Fibroblast of lung (primary cell): ENCODE results near the gene LSAMP. TPM values are rescaled to one million over a fixed set of nuclear protein-coding genes. Genes with fewer than 3 reads are reported as not detected.

Experiments
- DNase-seq, 2 donors: peaks; one replicate each; pipeline versions ENCODE4 v3.0.0 to v3.0.0-alpha.2; 2010; ENCODE audit warnings: low read depth in 2 of 2
- H2AFZ ChIP-seq: 2 replicates; pipeline ENCODE4 v1.5.1; 2012; ENCODE audit warnings: low read length, control low read depth, inconsistent platforms
- H3K27ac ChIP-seq: 2 replicates; pipeline ENCODE4 v1.5.1; 2011; ENCODE audit warnings: low read length, control low read depth; ENCODE audit not compliant: insufficient read depth
- H3K27me3 ChIP-seq: 2 replicates; pipeline ENCODE4 v1.5.1; 2011; ENCODE audit warnings: mild to moderate bottlenecking, low read length; ENCODE audit not compliant: control insufficient read depth, insufficient read depth
- H3K36me3 ChIP-seq: 2 replicates; pipeline ENCODE4 v1.5.1; 2011; ENCODE audit warnings: low read length; ENCODE audit not compliant: control insufficient read depth, insufficient read depth
- H3K4me1 ChIP-seq: 2 replicates; pipeline ENCODE4 v1.5.1; 2011; ENCODE audit warnings: low read length; ENCODE audit not compliant: control insufficient read depth, insufficient read depth; ENCODE audit errors: extremely low read depth
- H3K4me2 ChIP-seq: 2 replicates; pipeline ENCODE4 v1.5.1; 2011; ENCODE audit warnings: low read length, control low read depth; ENCODE audit not compliant: insufficient read depth; ENCODE audit errors: extremely low read depth
- H3K4me3 ChIP-seq, 4 experiments: fragments of 200-600 bp in 1 of 4; sonication (generic) in 1 of 4; replicated peaks in 1 of 4; 2 replicates each; pipeline ENCODE4 v1.5.1; 2011 to 2016; ENCODE audit warnings: low read length in 4 of 4, low read depth in 3 of 4, mild to moderate bottlenecking in 3 of 4, control low read depth in 2 of 4, inconsistent platforms in 1 of 4, mixed read lengths in 1 of 4; ENCODE audit not compliant: insufficient read depth in 1 of 4; ENCODE audit errors: control extremely low read depth in 1 of 4
- H3K79me2 ChIP-seq: 2 replicates; pipeline ENCODE4 v1.5.1; 2012; ENCODE audit warnings: mild to moderate bottlenecking, low read length, inconsistent platforms; ENCODE audit not compliant: control insufficient read depth, insufficient read depth
- H3K9ac ChIP-seq: 2 replicates; pipeline ENCODE4 v1.5.1; 2011; ENCODE audit warnings: mild to moderate bottlenecking, low read length, control low read depth; ENCODE audit not compliant: insufficient read depth
- H3K9me3 ChIP-seq: 2 replicates; pipeline ENCODE4 v1.5.1; 2012; ENCODE audit warnings: low read depth, low read length; ENCODE audit not compliant: control insufficient read depth, insufficient read depth
- H4K20me1 ChIP-seq: 2 replicates; pipeline ENCODE4 v1.5.1; 2011; ENCODE audit warnings: low read length; ENCODE audit not compliant: control insufficient read depth, insufficient read depth; ENCODE audit errors: extremely low read depth
- EZH2 ChIP-seq: IDR thresholded peaks from 2 replicates; pipeline ENCODE4 v1.5.1; 2012; ENCODE audit warnings: low read length, control low read depth, mild to moderate bottlenecking; ENCODE audit errors: missing control alignments
- polyA plus RNA-seq, 2 donors: library from polyadenylated mRNA; depleted of rRNA in 1 of 2; stranded (reverse) in 1 of 2; unstranded in 1 of 2; fragments of >200 nt; gene quantifications; 2 replicates each; pipeline ENCODE4 v1.2.1, GENCODE V29; 2011 to 2012; ENCODE audit warnings: missing spikeins in 1 of 2
- total RNA-seq: library from RNA; depleted of rRNA; stranded (reverse); fragments of >200 nt; gene quantifications from 2 replicates; pipeline ENCODE4 v1.2.1, GENCODE V29; 2014
- TF ChIP-seq, protein P1 (sequence below), 2 donors: IDR thresholded peaks in 1 of 2; conservative IDR thresholded peaks in 1 of 2; 1 replicate in 1 of 2; 2 replicates in 1 of 2; pipeline ENCODE4 v1.5.1; 2011 to 2012; ENCODE audit warnings: low read length in 2 of 2, control low read depth in 1 of 2, inconsistent platforms in 1 of 2, low read depth in 1 of 2, mild to moderate bottlenecking in 1 of 2

The LSAMP gene
- total and polyA plus RNA-seq, 2 donors (not counting 1 experiment from before 2014, with no cell fraction given) = 4.8 to 5.9 TPM

DNA sequence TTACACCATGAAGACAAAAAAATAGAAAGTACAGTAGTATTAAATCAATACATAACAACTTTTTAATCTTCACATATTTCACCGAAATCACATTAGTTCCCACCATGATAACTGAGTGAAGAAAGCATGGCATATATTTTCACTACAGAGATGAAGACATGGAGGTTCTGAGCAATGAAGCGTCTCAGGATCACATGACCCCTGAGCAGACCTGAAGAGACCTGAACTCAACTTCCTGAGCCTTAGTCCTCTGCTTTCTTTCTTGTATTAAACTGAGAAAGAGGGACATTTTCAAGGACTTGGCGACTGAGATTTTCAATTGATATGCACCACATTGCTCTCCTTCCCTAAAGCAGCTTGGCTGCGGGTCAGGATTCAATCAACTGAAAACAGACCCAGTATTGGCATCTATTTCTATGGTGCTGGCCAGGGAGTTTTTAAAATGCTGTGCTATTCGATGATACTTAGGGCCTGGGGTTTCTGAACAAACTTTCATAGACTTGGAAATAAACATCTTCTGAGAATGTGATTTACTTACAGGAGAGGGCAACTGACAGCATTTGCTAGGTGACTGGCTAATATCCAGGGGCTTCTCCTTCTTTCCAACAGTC lies 165.1 kb downstream of the LSAMP start:
- H2AFZ ChIP-seq = no peak overlapping the region
- no peaks in the 10 kb centered on the region for H3K36me3 ChIP-seq
- TF ChIP-seq, protein P1, sequence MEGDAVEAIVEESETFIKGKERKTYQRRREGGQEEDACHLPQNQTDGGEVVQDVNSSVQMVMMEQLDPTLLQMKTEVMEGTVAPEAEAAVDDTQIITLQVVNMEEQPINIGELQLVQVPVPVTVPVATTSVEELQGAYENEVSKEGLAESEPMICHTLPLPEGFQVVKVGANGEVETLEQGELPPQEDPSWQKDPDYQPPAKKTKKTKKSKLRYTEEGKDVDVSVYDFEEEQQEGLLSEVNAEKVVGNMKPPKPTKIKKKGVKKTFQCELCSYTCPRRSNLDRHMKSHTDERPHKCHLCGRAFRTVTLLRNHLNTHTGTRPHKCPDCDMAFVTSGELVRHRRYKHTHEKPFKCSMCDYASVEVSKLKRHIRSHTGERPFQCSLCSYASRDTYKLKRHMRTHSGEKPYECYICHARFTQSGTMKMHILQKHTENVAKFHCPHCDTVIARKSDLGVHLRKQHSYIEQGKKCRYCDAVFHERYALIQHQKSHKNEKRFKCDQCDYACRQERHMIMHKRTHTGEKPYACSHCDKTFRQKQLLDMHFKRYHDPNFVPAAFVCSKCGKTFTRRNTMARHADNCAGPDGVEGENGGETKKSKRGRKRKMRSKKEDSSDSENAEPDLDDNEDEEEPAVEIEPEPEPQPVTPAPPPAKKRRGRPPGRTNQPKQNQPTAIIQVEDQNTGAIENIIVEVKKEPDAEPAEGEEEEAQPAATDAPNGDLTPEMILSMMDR (conservative IDR thresholded peaks at IDR 0.05 in 1 of 2, IDR thresholded peaks at IDR 0.05 in 1 of 2; ENCODE audit: low read depth in 1 of 2, low read length in 2 of 2) = no peak
- TF ChIP-seq EZH2 = no peak
- no peak for DNase-seq
- H3K27ac ChIP-seq = no peak overlapping the region
- no peak overlapping the region for H3K9ac ChIP-seq
- H3K27me3 ChIP-seq = no peaks in the 10 kb centered on the region
- H3K4me3 ChIP-seq = no peak overlapping the region
- H3K79me2 ChIP-seq = no peaks in the 10 kb centered on the region
- no peak overlapping the region for H3K4me2 ChIP-seq
- H4K20me1 ChIP-seq = no peaks in the 10 kb centered on the region
- H3K4me1 ChIP-seq = no peaks in the 10 kb centered on the region
- no peaks in the 10 kb centered on the region for H3K9me3 ChIP-seq

DNA sequence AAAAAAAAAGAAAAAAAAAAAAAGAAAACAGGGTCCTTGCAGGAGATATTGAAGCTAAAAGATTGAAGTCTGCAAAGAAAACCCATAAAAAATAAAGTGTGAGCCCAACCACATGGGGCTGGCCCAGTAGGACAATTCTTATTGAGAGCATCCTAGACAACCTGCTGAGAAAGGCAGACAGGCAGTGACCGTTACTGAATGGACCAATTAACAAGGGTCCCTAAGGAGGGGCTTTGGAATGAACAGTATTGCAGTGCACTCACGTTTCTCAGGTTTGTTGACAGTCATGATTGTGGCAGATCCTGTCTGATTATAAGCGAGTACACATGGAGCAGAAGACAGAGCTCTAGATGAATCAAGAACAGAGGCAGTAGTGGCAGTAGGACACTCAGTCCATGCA lies 168.6 kb downstream of the LSAMP start:
- Histone ChIP-seq H3K4me2 (no peak overlapping the region), H4K20me1 (no peaks in the 10 kb centered on the region), H3K9me3 (no peaks in the 10 kb centered on the region), H3K4me3 (no peak overlapping the region), H2AFZ (no peak overlapping the region), H3K36me3 (no peaks in the 10 kb centered on the region), H3K9ac (no peak overlapping the region), H3K4me1 (no peaks in the 10 kb centered on the region), H3K27me3 (no peaks in the 10 kb centered on the region), H3K27ac (no peak overlapping the region), H3K79me2 (no peaks in the 10 kb centered on the region)
- DNase-seq = no peak
- TF ChIP-seq, protein P1 (conservative IDR thresholded peaks at IDR 0.05 in 1 of 2, IDR thresholded peaks at IDR 0.05 in 1 of 2; ENCODE audit: low read depth in 1 of 2, low read length in 2 of 2) = no peak
- no peak for TF ChIP-seq EZH2

DNA sequence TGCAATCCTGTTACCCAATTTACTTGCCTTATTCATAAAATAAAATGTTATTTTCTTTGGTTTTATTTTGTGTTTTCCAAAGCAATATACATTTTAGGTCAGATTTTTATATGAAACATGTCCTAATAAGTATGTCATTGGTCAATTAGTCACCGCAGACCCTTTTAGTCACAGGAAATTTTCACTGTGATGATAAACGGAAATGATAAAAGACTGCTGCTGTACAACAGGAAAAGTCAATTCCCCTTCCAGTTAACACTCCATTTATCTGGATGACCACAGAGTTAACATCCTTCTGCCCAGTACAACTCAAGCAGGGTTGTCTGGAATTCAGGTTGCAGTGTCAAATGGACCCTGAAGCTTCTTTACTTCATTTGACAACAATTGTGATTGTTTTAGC lies 175.2 kb downstream of the LSAMP start:
- peak in 1 of 2 donors; percentile 22 for DNase-seq
- TF ChIP-seq, protein P1 (conservative IDR thresholded peaks at IDR 0.05 in 1 of 2, IDR thresholded peaks at IDR 0.05 in 1 of 2; ENCODE audit: low read depth in 1 of 2, low read length in 2 of 2) = no peak
- TF ChIP-seq EZH2 = no peak

More for the DNA sequence above, 175.2 kb downstream of the LSAMP start:
- H3K4me2 ChIP-seq = no peak overlapping the region
- H3K27ac ChIP-seq = no peak overlapping the region
- no peak overlapping the region for H2AFZ ChIP-seq
- H3K9me3 ChIP-seq = no peaks in the 10 kb centered on the region
- H3K36me3 ChIP-seq = no peaks in the 10 kb centered on the region
- H3K27me3 ChIP-seq = no peaks in the 10 kb centered on the region
- H3K4me1 ChIP-seq = no peaks in the 10 kb centered on the region
- H3K9ac ChIP-seq = no peak overlapping the region
- no peak overlapping the region for H3K4me3 ChIP-seq
- H3K79me2 ChIP-seq = no peaks in the 10 kb centered on the region
- H4K20me1 ChIP-seq = no peaks in the 10 kb centered on the region
